ENCODE measurements around the gene OAF. TPM values are rescaled to one million over a fixed set of nuclear protein-coding genes. Genes with fewer than 3 reads are reported as not detected.
"Not testable (repeated sequence)": the region's sequence is repeated elsewhere in the genome, so short reads cannot be mapped to it uniquely, and the experiment has no call there.

Gene OAF
- total and polyA plus RNA-seq, 5 experiments from 2014 or later = 3.6 to 8.0 (median 5.3) TPM

DNA sequence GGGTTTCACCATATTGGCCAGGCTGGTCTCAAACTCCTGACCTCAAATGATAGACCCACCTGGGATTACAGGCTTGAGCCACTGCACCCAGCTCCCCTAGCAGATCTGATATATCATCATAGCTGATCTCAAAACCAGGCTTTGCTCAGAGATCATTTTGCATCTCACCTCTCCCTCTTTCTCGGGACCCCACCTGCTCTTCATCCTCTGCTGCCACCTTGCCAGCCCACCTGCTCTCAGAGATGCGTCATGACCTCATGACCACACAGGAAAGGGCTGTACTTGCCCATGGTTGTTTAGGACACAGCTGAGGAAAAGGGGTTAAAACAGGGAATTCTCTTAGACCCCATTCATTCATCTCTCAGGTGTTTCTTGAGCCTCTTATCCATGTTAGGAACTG is 56.5 kb downstream of the OAF start:
- no peak for DNase-seq
- H3K27me3 Mint-ChIP-seq = peaks cover 15 to 49% (median 39%) of the 10 kb centered on the region in 5 donors

DNA sequence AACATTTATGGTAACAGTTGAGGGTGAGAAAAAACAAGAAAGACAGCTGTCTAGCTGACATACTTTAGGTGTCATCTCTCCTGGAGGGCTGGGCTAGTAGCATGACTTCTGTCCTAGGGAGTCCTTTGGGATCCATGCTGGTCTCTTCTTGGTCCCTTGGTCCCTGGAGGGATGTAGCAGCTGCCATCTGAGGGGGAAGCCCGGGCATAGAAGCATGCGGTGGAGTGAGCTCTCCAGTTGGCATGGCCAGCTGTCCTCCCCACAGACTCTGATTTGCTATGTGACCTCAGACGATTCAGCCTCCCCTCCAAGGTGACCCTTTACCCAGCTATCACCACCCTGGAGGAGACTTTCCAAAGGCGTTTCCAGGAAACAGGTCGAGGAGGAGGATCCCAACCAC is 57.9 kb downstream of the OAF start:
- Mint-ChIP-seq H3K9me3 (no peaks in the 10 kb centered on the region), H3K27me3 (peaks cover 15 to 49% (median 46%) of the 10 kb centered on the region in 5 donors), H3K36me3 (no peaks in the 10 kb centered on the region), H3K27ac (no peak overlapping the region), H3K4me1 (no peaks in the 10 kb centered on the region), H3K4me3 (no peak overlapping the region)
- POLR2A ChIA-PET = no interaction called here
- DNase-seq (no peak), ATAC-seq (no peak)

More for the DNA sequence above, 56.5 kb downstream of the OAF start:
- Mint-ChIP-seq H3K27ac (no peak overlapping the region), H3K4me1 (no peaks in the 10 kb centered on the region), H3K4me3 (no peak overlapping the region), H3K9me3 (no peaks in the 10 kb centered on the region), H3K36me3 (no peaks in the 10 kb centered on the region)
- no peak for ATAC-seq
- POLR2A ChIA-PET = no interaction called here

DNA sequence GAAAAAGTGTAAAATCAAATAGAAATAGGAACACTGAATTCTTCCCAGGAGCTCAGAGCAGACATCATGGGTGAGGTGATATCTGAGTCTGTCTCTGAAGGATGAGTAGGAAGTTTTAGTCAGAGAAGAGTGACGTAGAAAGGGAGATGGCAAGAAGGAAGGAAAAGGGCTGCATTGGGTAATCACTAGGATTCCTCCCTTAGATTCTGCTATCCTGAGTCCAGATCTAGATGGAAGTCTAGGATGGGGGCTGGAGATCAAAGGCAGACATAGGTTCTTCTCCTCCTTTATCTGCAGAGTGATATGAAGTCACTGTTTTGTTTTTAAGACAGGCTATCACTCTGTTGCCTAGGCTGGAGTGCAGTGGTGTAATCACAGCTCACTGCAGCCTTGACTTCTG is 59.6 kb downstream of the OAF start:
- Mint-ChIP-seq H3K4me3 (no peak overlapping the region), H3K4me1 (peaks cover 0 to 2% (median 0%) of the 10 kb centered on the region in 4 donors), H3K9me3 (no peaks in the 10 kb centered on the region), H3K27ac (no peak overlapping the region), H3K36me3 (no peaks in the 10 kb centered on the region), H3K27me3 (peaks cover 15 to 63% (median 48%) of the 10 kb centered on the region in 5 donors)
- no peak for DNase-seq
- no peak for ATAC-seq
- POLR2A ChIA-PET = no interaction called here

DNA sequence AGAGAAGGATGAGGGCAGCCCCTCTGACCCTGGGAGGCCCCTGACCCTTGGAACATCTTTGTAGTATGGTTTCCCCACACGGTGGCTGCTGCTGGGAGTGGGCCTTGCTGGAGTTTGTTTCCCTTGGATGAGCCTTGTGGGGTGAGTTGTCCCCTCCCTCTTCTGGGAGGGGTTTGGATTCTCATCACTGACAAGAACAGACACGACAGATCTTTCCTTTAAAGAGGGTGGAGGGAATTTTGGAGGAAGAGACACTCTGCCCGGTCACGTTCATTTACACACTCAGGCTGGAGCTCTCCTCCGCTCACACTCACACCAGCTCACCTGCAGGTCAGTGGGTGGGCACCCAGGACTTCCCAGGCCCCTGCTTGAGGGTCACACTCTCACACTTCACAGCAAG is 60.8 kb downstream of the OAF start:
- no peaks in the 10 kb centered on the region for H3K36me3 Mint-ChIP-seq
- H3K4me1 Mint-ChIP-seq = peaks cover 0 to 2% (median 0%) of the 10 kb centered on the region in 4 donors
- H3K27ac Mint-ChIP-seq = no peak overlapping the region
- peaks cover 10 to 51% (median 35%) of the 10 kb centered on the region in 5 donors for H3K27me3 Mint-ChIP-seq
- no peak for DNase-seq
- POLR2A ChIA-PET = no interaction called here
- no peak overlapping the region for H3K4me3 Mint-ChIP-seq
- ATAC-seq = no peak
- no peaks in the 10 kb centered on the region for H3K9me3 Mint-ChIP-seq

DNA sequence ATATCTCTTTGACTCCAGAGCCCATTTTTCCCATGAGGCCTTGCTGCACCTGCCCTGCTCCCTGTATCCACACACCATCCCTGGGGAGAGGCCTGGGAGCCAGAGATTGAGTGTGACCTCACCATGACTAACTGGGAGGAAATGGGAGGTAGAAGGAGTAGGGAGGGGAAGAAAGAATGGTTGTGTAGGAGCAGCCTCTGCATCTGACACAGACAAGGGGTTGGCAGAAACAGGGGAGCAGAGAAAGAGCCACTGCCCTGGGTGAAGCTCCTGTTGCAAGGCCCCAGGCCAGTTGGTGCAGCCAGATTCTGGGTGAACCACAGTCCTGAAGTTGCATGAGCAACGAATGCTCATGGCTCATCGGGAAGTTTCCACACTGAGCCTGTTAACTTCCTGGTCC is 61.5 kb downstream of the OAF start:
- no peak for ATAC-seq

DNA sequence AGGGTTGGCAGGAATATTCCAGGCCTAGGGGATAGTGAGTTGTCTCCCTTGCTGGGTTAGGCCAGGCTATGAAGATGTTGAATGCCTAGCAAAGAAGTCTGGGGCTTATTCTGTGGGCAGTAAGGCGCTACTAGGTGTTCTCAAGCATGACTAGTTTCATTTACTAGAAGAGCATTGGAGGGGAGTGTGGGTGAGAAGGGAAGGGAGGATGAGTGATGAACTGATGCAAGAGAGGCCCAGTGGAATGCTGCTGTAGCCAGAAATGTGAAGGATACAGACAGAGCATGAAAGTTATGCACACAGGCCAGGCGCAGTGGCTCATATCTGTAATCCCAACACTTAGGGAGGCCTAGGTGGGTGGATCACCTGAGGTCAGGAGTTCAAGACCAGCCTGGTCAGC is 62.6 kb downstream of the OAF start:
- Mint-ChIP-seq H3K36me3 (no peaks in the 10 kb centered on the region), H3K27me3 (peaks cover 4 to 39% (median 26%) of the 10 kb centered on the region in 5 donors), H3K27ac (no peak overlapping the region), H3K4me1 (peaks cover 0 to 2% (median 0%) of the 10 kb centered on the region in 4 donors), H3K9me3 (no peaks in the 10 kb centered on the region), H3K4me3 (no peak overlapping the region)
- POLR2A ChIA-PET = no interaction called here
- ATAC-seq = no peak
- no peak for DNase-seq

More for the DNA sequence above, 61.5 kb downstream of the OAF start:
- Mint-ChIP-seq H3K36me3 (no peaks in the 10 kb centered on the region), H3K27ac (no peak overlapping the region), H3K4me3 (no peak overlapping the region), H3K9me3 (no peaks in the 10 kb centered on the region), H3K4me1 (peaks cover 0 to 2% (median 0%) of the 10 kb centered on the region in 4 donors), H3K27me3 (peaks cover 7 to 44% (median 28%) of the 10 kb centered on the region in 5 donors)
- POLR2A ChIA-PET = no interaction called here
- DNase-seq = no peak

DNA sequence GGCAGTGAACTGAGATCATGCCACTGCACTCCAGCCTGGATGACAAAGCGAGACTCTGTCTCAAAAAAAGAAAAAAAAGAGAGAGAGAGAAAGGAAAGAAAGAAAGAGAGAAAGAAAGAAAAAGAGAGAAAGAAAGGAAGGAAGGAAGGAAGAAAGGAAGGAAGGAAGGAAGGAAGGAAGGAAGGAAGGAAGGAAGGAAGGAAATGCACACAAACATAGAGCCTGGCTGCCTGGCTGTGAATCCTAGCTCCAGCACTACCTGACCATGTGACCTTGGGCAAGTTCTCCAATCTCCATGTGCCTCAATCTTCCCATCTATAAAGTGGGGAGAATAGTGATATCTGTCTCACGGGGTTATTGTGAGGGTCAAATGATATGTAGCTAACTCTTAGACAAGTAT is 63.1 kb downstream of the OAF start:
- peaks cover 4 to 39% (median 23%) of the 10 kb centered on the region in 5 donors for H3K27me3 Mint-ChIP-seq
- POLR2A ChIA-PET, H3K4me1 Mint-ChIP-seq, H3K36me3 Mint-ChIP-seq, ATAC-seq, H3K4me3 Mint-ChIP-seq, DNase-seq, H3K27ac Mint-ChIP-seq, H3K9me3 Mint-ChIP-seq: not testable (repeated sequence)

DNA sequence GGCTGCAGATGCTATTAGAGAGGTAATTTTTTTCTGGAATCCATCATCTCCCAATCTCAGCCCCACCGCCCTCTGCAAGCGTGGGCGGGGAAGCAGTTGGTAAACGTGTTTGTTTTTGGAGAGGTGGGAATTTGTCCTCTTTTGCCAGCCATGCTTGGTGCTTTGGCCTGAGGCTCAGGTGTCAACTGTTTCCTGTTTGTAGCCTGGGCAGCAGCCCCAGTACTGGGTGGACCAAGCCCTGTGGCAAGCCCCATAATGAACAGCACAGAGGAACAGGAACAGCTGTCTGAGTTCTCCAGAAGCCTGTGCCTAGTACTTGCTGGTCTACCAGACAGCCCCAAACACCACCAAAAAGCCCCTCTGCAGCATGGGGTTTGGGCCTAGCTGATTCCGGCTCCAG is 68.7 kb downstream of the OAF start:
- peak overlapping the region in 1 of 10 donors; percentile 36 for H3K27ac Mint-ChIP-seq
- peaks cover 0 to 2% (median 0%) of the 10 kb centered on the region in 4 donors for H3K4me1 Mint-ChIP-seq
- POLR2A ChIA-PET = no interaction called here
- H3K9me3 Mint-ChIP-seq = no peaks in the 10 kb centered on the region
- no peaks in the 10 kb centered on the region for H3K36me3 Mint-ChIP-seq
- ATAC-seq (no peak), DNase-seq (no peak)
- no peak overlapping the region for H3K4me3 Mint-ChIP-seq
- H3K27me3 Mint-ChIP-seq = peaks cover 2 to 12% (median 9%) of the 10 kb centered on the region in 5 donors

Other genes with a start within 250 kb of the OAF start
- gene TRIM29, start 72.9 kb upstream of the OAF start, total RNA-seq = not detected
- not detected for gene TRIM29, start 72.9 kb upstream of the OAF start, polyA plus RNA-seq
- not detected for gene POU2F3, start 29.1 kb downstream of the OAF start, total RNA-seq
- gene POU2F3, start 29.1 kb downstream of the OAF start, polyA plus RNA-seq = under 1 TPM in 1 of 3 donors, not detected in 2; 0.11 TPM
- gene TLCD5, start 114.3 kb downstream of the OAF start, total RNA-seq = under 1 TPM in 1 of 2 experiments, not detected in 1; 0.80 TPM
- gene TLCD5, start 114.3 kb downstream of the OAF start, polyA plus RNA-seq = not detected
- gene ARHGEF12, start 125.4 kb downstream of the OAF start, total RNA-seq = 1 to 10 TPM; 4.6 to 5.4 TPM
- 1 to 10 TPM in 1 of 3 donors, under 1 TPM in 2; 0.76 to 1.4 (median 0.90) TPM for gene ARHGEF12, start 125.4 kb downstream of the OAF start, polyA plus RNA-seq

Measured in naive thymus-derived CD8-positive, alpha-beta T cell (primary cell).